ENCODE data around the gene BCORL1.

BCORL1 gene

DNA sequence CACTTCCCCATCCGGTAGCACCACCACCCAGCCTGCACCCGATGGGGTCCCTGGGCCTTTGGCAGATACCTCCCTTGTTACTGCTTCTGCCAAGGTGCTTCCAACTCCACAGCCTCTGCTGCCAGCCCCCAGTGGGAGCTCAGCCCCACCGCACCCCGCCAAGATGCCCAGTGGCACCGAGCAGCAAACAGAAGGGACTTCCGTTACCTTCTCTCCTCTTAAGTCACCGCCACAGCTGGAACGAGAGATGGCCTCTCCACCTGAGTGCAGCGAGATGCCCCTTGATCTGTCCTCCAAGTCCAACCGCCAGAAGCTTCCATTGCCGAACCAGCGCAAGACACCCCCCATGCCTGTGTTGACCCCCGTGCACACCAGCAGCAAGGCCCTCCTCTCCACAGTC is 31.9 kb downstream of the BCORL1 start:
- H3K4me3 ChIP-seq (ENCODE audit: low read length) = no peak overlapping the region
- no peak for TF ChIP-seq ZNF274 (IDR thresholded peaks at IDR 0.05; ENCODE audit: low read depth, low read length)

DNA sequence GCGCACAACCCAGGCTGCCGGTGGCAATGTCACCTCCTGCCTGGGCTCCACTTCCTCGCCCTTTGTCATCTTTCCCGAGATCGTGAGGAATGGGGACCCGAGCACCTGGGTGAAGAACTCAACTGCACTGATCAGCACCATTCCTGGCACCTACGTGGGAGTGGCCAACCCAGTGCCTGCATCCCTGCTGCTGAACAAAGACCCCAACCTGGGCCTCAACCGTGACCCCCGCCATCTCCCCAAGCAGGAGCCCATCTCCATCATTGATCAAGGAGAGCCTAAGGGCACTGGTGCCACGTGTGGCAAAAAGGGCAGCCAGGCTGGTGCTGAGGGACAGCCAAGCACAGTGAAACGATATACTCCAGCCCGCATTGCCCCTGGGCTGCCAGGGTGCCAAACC is 32.3 kb downstream of the BCORL1 start:
- TF ChIP-seq ZNF274 (IDR thresholded peaks at IDR 0.05; ENCODE audit: low read depth, low read length) = no peak
- H3K4me3 ChIP-seq (ENCODE audit: low read length) = no peak overlapping the region

GRCh38 chrX:130015181-130015580 is 32.7 kb downstream of the BCORL1 start:
- no peak overlapping the region for H3K4me3 ChIP-seq (ENCODE audit: low read length)
- no peak for TF ChIP-seq ZNF274 (IDR thresholded peaks at IDR 0.05; ENCODE audit: low read depth, low read length)

- TF ChIP-seq ZNF274 (IDR thresholded peaks at IDR 0.05; ENCODE audit: low read depth, low read length) = no peak
- H3K4me3 ChIP-seq (ENCODE audit: low read length) = no peak overlapping the region
These were observed 35.7 kb downstream of the BCORL1 start for GRCh38 chrX:130018143-130018542.

- no peak for TF ChIP-seq ZNF274 (IDR thresholded peaks at IDR 0.05; ENCODE audit: low read depth, low read length)
- H3K4me3 ChIP-seq (ENCODE audit: low read length) = no peak overlapping the region
These were observed 38.4 kb downstream of the BCORL1 start for GRCh38 chrX:130020661-130021324.

GRCh38 chrX:130024127-130024526 is 41.7 kb downstream of the BCORL1 start:
- TF ChIP-seq ZNF274 (IDR thresholded peaks at IDR 0.05; ENCODE audit: low read depth, low read length) = no peak

GRCh38 chrX:130025256-130025655 is 42.8 kb downstream of the BCORL1 start:
- no peak overlapping the region for H3K4me3 ChIP-seq (ENCODE audit: low read length)
- TF ChIP-seq ZNF274 (IDR thresholded peaks at IDR 0.05; ENCODE audit: low read depth, low read length) = no peak

More at GRCh38 chrX:130024127-130024526, 41.7 kb downstream of the BCORL1 start:
- no peak overlapping the region; the same call in 1 of the 2 replicates for H3K4me3 ChIP-seq (ENCODE audit: low read length)

DNA sequence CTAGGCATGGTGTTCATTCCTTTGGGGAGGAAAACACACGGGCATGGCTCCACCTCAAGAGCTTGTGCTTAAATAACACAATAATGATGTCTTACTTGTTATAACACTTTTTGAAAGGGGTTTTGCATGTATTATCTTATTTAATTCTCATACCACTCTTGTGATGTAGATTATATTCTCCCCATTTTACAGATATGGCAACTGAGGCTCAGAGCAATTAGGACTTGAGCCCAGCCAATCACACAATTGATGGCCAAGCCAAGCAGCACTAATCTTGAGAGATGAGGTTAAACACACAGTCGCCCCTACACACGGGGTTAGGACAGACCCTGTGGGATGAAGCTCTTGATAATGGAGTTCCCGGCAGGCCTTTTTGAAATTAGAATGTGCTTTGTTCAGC is 45.1 kb downstream of the BCORL1 start:
- no peak overlapping the region for H3K4me3 ChIP-seq (ENCODE audit: low read length)
- TF ChIP-seq ZNF274 (IDR thresholded peaks at IDR 0.05; ENCODE audit: low read depth, low read length) = no peak

DNA sequence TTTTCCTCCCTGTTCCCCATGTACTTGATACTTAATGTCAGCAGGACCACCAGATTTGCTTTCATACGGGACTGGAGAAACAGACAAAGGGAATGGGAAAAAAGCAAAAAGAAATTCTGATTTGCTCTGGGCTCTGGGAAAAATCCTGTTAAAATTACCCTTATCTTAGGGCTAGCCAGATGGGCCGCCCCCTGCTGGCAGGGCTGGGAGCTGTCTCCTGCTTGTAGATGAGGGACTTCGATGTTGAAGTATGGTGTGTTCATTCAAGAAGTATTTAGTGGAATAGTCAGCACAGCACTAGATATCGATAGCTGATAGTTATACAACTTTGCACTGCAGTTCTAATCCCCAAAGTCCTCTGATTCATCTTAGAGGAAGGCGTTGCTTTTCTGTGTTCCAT is 45.8 kb downstream of the BCORL1 start:
- no peak for TF ChIP-seq ZNF274 (IDR thresholded peaks at IDR 0.05; ENCODE audit: low read depth, low read length)
- H3K4me3 ChIP-seq (ENCODE audit: low read length) = no peak overlapping the region

DNA sequence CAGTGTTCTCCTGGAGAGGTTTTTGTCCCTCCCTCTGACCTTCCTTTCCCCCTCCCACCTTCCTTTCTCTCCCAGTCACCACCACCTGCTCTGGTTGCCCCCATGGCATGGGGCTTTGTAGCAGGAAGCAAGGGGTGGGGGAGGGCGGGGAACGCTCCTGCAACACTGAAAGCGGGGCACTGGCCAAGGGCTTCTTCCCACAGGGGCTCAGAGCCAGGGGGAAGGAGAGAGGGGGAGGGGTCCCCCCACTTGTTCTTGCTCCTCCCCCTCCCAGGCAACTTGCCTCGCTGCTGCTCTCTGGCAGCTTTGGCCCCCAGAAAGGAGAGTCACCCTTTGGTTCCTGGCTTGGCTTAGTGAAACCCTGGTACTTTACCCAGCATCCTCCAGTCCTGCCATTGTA is 48.4 kb downstream of the BCORL1 start:
- no peak overlapping the region for H3K4me3 ChIP-seq (ENCODE audit: low read length)
- no peak for TF ChIP-seq ZNF274 (IDR thresholded peaks at IDR 0.05; ENCODE audit: low read depth, low read length)

GRCh38 chrX:130032552-130032951 is 50.1 kb downstream of the BCORL1 start:
- no peak for TF ChIP-seq ZNF274 (IDR thresholded peaks at IDR 0.05; ENCODE audit: low read depth, low read length)
- no peak overlapping the region for H3K4me3 ChIP-seq (ENCODE audit: low read length)

GRCh38 chrX:130034178-130034577 is 51.7 kb downstream of the BCORL1 start:
- no peak for TF ChIP-seq ZNF274 (IDR thresholded peaks at IDR 0.05; ENCODE audit: low read depth, low read length)
- H3K4me3 ChIP-seq (ENCODE audit: low read length) = no peak overlapping the region

DNA sequence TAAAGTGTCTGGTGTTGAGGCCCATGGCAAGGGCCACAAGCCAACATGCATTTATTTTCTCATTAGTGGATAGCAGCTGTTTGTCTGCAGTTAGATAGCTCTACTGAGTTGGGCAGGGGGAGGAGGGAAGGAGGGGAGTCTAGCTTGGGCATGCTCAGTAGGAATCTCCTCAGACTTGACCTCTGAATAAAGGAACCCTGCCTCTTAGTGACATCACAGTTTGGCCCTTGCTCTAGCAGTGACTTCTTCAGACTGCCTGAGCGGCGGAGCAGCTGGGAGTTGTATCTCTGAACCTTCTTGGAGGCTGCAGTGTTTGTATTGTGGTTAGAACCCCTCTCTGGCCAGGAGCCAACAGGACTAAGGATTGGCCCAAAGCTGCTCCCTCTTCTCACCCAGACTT is 57.4 kb downstream of the BCORL1 start:
- no peak for TF ChIP-seq ZNF274 (IDR thresholded peaks at IDR 0.05; ENCODE audit: low read depth, low read length)
- no peak overlapping the region for H3K4me3 ChIP-seq (ENCODE audit: low read length)

DNA sequence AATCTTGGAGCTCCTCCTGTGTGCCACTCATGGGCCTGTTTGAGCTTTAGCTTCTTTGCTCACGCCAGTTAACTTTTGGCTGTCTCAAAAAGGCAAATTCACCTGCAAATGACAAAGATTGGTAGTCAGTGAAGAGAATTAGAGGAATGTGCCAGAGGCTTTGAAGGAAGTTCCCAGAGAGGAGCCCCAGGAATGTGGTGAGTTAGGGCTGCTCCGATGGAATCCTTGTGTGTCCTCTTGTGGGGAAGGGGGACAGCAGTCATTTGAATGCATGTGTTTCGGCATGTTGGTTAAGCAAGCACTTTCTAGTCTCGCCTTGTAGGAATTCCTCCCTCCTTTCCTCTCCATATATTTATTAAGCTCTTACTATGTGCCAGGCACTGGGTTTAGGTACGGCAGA is 65.0 kb downstream of the BCORL1 start:
- no peak overlapping the region for H3K4me3 ChIP-seq (ENCODE audit: low read length)
- no peak for TF ChIP-seq ZNF274 (IDR thresholded peaks at IDR 0.05; ENCODE audit: low read depth, low read length)

- no peak for TF ChIP-seq ZNF274 (IDR thresholded peaks at IDR 0.05; ENCODE audit: low read depth, low read length)
- no peak overlapping the region for H3K4me3 ChIP-seq (ENCODE audit: low read length)
These were observed 66.3 kb downstream of the BCORL1 start for GRCh38 chrX:130048686-130049222.

GRCh38 chrX:130049821-130050220 is 67.4 kb downstream of the BCORL1 start:
- no peak overlapping the region for H3K4me3 ChIP-seq (ENCODE audit: low read length)
- TF ChIP-seq ZNF274 (IDR thresholded peaks at IDR 0.05; ENCODE audit: low read depth, low read length) = no peak
